GM23338 (cell line): Measurements from ENCODE around the gene BCAS1. TPM values are rescaled to one million over a fixed set of nuclear protein-coding genes. Genes with fewer than 3 reads are reported as not detected.
"Not testable (repeated sequence)": the region's sequence is repeated elsewhere in the genome, so short reads cannot be mapped to it uniquely, and the experiment has no call there.

Experiments used
- ATAC-seq: fragments of 200-7000 bp; cut with Tn5 transposase; 3 replicates; pipeline ENCODE4 v1.9.1; 2020
- DNase-seq: peaks from one replicate; pipeline ENCODE4 v3.0.0-alpha.2; 2015; ENCODE audit warnings: low spot score
- H2AFZ ChIP-seq: fragments of 200-600 bp; sonication (generic); 2 replicates; pipeline ENCODE4 v1.8.0; 2016; ENCODE audit warnings: antibody characterized with exemption, mild to moderate bottlenecking, moderate library complexity
- H3F3A ChIP-seq: fragments of 200-600 bp; sonication (generic); replicated peaks from 2 replicates; pipeline ENCODE4 v1.8.0; 2017; ENCODE audit warnings: antibody characterized with exemption, mixed run types, low read depth
- H3K27ac ChIP-seq: fragments of 200-600 bp; sonication (generic); 2 replicates; pipeline ENCODE4 v1.6.1; 2016; ENCODE audit warnings: low read depth
- H3K27me3 ChIP-seq: fragments of 200-600 bp; sonication (generic); 2 replicates; pipeline ENCODE4 v1.8.0; 2016; ENCODE audit warnings: mild to moderate bottlenecking, mixed run types, moderate library complexity; ENCODE audit not compliant: insufficient read depth
- H3K36me3 ChIP-seq: fragments of 200-600 bp; sonication (generic); 2 replicates; pipeline ENCODE4 v1.8.0; 2016; ENCODE audit warnings: mild to moderate bottlenecking; ENCODE audit not compliant: insufficient read depth
- H3K4me1 ChIP-seq: fragments of 200-600 bp; sonication (generic); 2 replicates; pipeline ENCODE4 v1.8.0; 2016; ENCODE audit warnings: mild to moderate bottlenecking, moderate library complexity; ENCODE audit not compliant: insufficient read depth
- H3K4me2 ChIP-seq: fragments of 200-600 bp; sonication (generic); 2 replicates; pipeline ENCODE4 v1.7.1; 2017; ENCODE audit warnings: mixed run types
- H3K4me3 ChIP-seq: fragments of 200-600 bp; sonication (generic); 2 replicates; pipeline ENCODE4 v1.6.1; 2016; ENCODE audit warnings: mixed run types
- H3K79me2 ChIP-seq: fragments of 200-600 bp; sonication (generic); replicated peaks from 2 replicates; pipeline ENCODE4 v1.8.0; 2017; ENCODE audit warnings: mild to moderate bottlenecking; ENCODE audit not compliant: insufficient read depth
- H3K9me2 ChIP-seq: fragments of 200-600 bp; sonication (generic); 2 replicates; pipeline ENCODE4 v1.8.0; 2017; ENCODE audit not compliant: insufficient read depth
- H4K20me1 ChIP-seq: fragments of 200-600 bp; sonication (generic); replicated peaks from 2 replicates; pipeline ENCODE4 v1.8.0; 2017; ENCODE audit warnings: mild to moderate bottlenecking; ENCODE audit not compliant: insufficient read depth
- H3K27ac Mint-ChIP-seq: 2 replicates; pipeline ENCODE4 v1.8.0; 2020; ENCODE audit warnings: inconsistent platforms, mild to moderate bottlenecking, moderate library complexity, mixed read lengths
- H3K27me3 Mint-ChIP-seq: 3 replicates; pipeline ENCODE4 v1.8.0; 2022; ENCODE audit warnings: low read depth, mild to moderate bottlenecking, moderate library complexity, mixed read lengths, inconsistent platforms; ENCODE audit not compliant: insufficient read depth, poor library complexity
- H3K36me3 Mint-ChIP-seq: 3 replicates; pipeline ENCODE4 v1.8.0; 2021; ENCODE audit warnings: low read depth, mild to moderate bottlenecking, inconsistent platforms, moderate library complexity, mixed read lengths
- H3K4me1 Mint-ChIP-seq: 3 replicates; pipeline ENCODE4 v1.8.0; 2020; ENCODE audit warnings: mild to moderate bottlenecking, inconsistent platforms, mixed read lengths
- H3K4me3 Mint-ChIP-seq: 3 replicates; pipeline ENCODE4 v1.8.0; 2021; ENCODE audit warnings: moderate library complexity, mild to moderate bottlenecking, inconsistent platforms, mixed read lengths
- H3K9me3 Mint-ChIP-seq: 3 replicates; pipeline ENCODE4 v1.8.0; 2020; ENCODE audit warnings: moderate library complexity, mild to moderate bottlenecking, inconsistent platforms, mixed read lengths
- CREB1 ChIP-seq: fragments of 250-450 bp; sonication (Bioruptor Pico); IDR thresholded peaks from 2 replicates; pipeline ENCODE4 v1.5.0; 2020; ENCODE audit warnings: low read depth, mild to moderate bottlenecking, moderate library complexity
- EZH2 ChIP-seq: fragments of 200-600 bp; sonication (generic); IDR thresholded peaks from one replicate; pipeline ENCODE4 v1.8.0; 2017; ENCODE audit warnings: antibody characterized with exemption, mild to moderate bottlenecking, low read depth; ENCODE audit not compliant: unreplicated experiment
- EZH2phosphoT487 ChIP-seq: fragments of 200-600 bp; sonication (generic); IDR thresholded peaks from one replicate; pipeline ENCODE4 v1.8.1; 2018; ENCODE audit warnings: antibody characterized with exemption; ENCODE audit not compliant: unreplicated experiment
- JUNB ChIP-seq: IDR thresholded peaks from one replicate; pipeline ENCODE4 v1.6.1; 2016; ENCODE audit warnings: antibody characterized with exemption; ENCODE audit not compliant: unreplicated experiment
- NANOG ChIP-seq: IDR thresholded peaks from 2 replicates; pipeline ENCODE4 v1.6.1; 2016; ENCODE audit warnings: antibody characterized with exemption, borderline replicate concordance
- POLR2AphosphoS5 ChIP-seq: IDR thresholded peaks from 2 replicates; pipeline ENCODE4 v1.6.1; 2016; ENCODE audit warnings: antibody characterized with exemption, low read depth
- STAT1 ChIP-seq: IDR thresholded peaks from one replicate; pipeline ENCODE4 v1.6.1; 2016; ENCODE audit warnings: antibody characterized with exemption; ENCODE audit not compliant: unreplicated experiment
- ZNF114 ChIP-seq: fragments of 250-450 bp; sonication (Bioruptor Pico); IDR thresholded peaks from 2 replicates; pipeline ENCODE4 v1.5.0; 2020; ENCODE audit warnings: mild to moderate bottlenecking, moderate library complexity
- polyA plus RNA-seq: library from polyadenylated mRNA; unstranded; fragments of >200 nt; fragmentation: Nextera tagmentation; extraction: Ambion mirVana; gene quantifications from 2 replicates; pipeline ENCODE4 v1.2.1, GENCODE V29; 2016
- total RNA-seq: library from RNA; depleted of rRNA; stranded (reverse); fragments of >200 nt; shearing (Covaris generic); gene quantifications from 2 replicates; pipeline ENCODE4 v1.2.3, GENCODE V29; 2014
- TF ChIP-seq, protein P1 (sequence below): fragments of 250-450 bp; sonication (Bioruptor Pico); IDR thresholded peaks from 2 replicates; pipeline ENCODE4 v1.5.0; 2020; ENCODE audit warnings: mild to moderate bottlenecking, moderate library complexity
- TF ChIP-seq, protein P2 (sequence below): IDR thresholded peaks from one replicate; pipeline ENCODE4 v1.6.1; 2018; ENCODE audit warnings: antibody characterized with exemption; ENCODE audit not compliant: unreplicated experiment
- TF ChIP-seq, protein P3 (sequence below): IDR thresholded peaks from 2 replicates; pipeline ENCODE4 v1.6.1; 2016; ENCODE audit warnings: antibody characterized with exemption

BCAS1 gene
- total and polyA plus RNA-seq, 2 experiments from 2014 or later = 0.17 to 0.19 TPM

DNA sequence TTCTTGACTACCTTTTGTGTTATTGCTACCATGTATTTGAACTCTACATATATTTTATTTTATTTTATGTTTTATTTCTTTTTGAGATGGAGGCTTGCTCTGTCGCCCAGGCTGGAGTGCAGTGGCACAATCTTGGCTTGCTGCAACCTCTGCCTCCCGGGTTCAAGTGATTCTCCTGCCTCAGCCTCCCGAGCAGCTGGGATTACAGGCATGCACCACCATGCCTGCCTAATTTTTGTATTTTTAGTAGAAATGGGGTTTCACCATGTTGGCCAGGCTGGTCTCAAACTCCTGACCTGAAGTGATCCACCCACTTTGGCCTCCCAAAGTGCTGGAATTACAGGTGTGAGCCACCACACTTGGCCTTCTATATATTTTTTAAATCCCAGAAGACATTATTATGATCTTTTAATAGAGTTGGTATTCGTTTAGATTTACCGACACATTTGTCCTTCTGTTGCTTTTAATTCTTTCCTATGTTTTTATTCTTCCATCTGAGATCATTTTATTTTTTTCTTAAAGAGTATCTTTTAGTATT, 137.7 kb downstream of the BCAS1 start:
- H2AFZ ChIP-seq, H3K27ac ChIP-seq, H3K27ac Mint-ChIP-seq, DNase-seq, H3K9me2 ChIP-seq, H3K36me3 Mint-ChIP-seq, H3K4me3 Mint-ChIP-seq, H3F3A ChIP-seq, H3K27me3 ChIP-seq, H3K79me2 ChIP-seq, ATAC-seq, H3K9me3 Mint-ChIP-seq, H3K27me3 Mint-ChIP-seq, H3K4me3 ChIP-seq, H4K20me1 ChIP-seq, H3K36me3 ChIP-seq, H3K4me2 ChIP-seq: not testable (repeated sequence)
- peaks cover 25% of the 10 kb centered on the region for H3K4me1 Mint-ChIP-seq
- H3K4me1 ChIP-seq = peaks cover 15% of the 10 kb centered on the region

DNA sequence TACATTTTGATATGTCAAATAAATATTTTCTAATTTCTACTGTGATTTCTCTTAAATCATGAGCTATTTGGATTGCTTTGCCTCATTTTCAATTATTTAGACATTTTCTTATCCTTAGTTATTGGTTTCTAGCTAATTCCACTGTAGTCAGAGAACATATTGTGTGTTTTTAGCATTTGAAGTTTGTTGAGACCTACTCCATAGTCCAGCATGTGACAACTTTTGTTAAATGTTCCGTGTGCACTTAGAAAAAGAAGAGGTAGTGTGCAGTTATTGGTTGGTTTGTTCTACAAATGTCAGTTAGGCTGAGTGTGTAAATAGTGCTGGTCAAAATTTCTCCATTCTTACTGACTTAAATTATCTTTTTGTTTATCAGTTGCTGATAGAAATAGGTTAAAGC, 138.8 kb downstream of the BCAS1 start:
- no peak for DNase-seq
- peaks cover 18% of the 10 kb centered on the region for H3K4me1 ChIP-seq
- H2AFZ ChIP-seq = no peak overlapping the region
- no peaks in the 10 kb centered on the region for H3F3A ChIP-seq
- H3K27me3 ChIP-seq = no peaks in the 10 kb centered on the region
- no peak overlapping the region for H3K4me3 Mint-ChIP-seq
- no peaks in the 10 kb centered on the region for H3K36me3 Mint-ChIP-seq
- peaks cover 30% of the 10 kb centered on the region for H3K4me1 Mint-ChIP-seq
- no peaks in the 10 kb centered on the region for H3K36me3 ChIP-seq
- H4K20me1 ChIP-seq = no peaks in the 10 kb centered on the region
- H3K79me2 ChIP-seq = no peaks in the 10 kb centered on the region
- ATAC-seq = no peak
- no peak overlapping the region for H3K27ac Mint-ChIP-seq
- H3K4me3 ChIP-seq = no peak overlapping the region
- H3K4me2 ChIP-seq = no peak overlapping the region
- no peaks in the 10 kb centered on the region for H3K9me2 ChIP-seq
- no peaks in the 10 kb centered on the region for H3K27me3 Mint-ChIP-seq
- H3K27ac ChIP-seq = no peak overlapping the region
- no peaks in the 10 kb centered on the region for H3K9me3 Mint-ChIP-seq
- TF ChIP-seq, protein P1, sequence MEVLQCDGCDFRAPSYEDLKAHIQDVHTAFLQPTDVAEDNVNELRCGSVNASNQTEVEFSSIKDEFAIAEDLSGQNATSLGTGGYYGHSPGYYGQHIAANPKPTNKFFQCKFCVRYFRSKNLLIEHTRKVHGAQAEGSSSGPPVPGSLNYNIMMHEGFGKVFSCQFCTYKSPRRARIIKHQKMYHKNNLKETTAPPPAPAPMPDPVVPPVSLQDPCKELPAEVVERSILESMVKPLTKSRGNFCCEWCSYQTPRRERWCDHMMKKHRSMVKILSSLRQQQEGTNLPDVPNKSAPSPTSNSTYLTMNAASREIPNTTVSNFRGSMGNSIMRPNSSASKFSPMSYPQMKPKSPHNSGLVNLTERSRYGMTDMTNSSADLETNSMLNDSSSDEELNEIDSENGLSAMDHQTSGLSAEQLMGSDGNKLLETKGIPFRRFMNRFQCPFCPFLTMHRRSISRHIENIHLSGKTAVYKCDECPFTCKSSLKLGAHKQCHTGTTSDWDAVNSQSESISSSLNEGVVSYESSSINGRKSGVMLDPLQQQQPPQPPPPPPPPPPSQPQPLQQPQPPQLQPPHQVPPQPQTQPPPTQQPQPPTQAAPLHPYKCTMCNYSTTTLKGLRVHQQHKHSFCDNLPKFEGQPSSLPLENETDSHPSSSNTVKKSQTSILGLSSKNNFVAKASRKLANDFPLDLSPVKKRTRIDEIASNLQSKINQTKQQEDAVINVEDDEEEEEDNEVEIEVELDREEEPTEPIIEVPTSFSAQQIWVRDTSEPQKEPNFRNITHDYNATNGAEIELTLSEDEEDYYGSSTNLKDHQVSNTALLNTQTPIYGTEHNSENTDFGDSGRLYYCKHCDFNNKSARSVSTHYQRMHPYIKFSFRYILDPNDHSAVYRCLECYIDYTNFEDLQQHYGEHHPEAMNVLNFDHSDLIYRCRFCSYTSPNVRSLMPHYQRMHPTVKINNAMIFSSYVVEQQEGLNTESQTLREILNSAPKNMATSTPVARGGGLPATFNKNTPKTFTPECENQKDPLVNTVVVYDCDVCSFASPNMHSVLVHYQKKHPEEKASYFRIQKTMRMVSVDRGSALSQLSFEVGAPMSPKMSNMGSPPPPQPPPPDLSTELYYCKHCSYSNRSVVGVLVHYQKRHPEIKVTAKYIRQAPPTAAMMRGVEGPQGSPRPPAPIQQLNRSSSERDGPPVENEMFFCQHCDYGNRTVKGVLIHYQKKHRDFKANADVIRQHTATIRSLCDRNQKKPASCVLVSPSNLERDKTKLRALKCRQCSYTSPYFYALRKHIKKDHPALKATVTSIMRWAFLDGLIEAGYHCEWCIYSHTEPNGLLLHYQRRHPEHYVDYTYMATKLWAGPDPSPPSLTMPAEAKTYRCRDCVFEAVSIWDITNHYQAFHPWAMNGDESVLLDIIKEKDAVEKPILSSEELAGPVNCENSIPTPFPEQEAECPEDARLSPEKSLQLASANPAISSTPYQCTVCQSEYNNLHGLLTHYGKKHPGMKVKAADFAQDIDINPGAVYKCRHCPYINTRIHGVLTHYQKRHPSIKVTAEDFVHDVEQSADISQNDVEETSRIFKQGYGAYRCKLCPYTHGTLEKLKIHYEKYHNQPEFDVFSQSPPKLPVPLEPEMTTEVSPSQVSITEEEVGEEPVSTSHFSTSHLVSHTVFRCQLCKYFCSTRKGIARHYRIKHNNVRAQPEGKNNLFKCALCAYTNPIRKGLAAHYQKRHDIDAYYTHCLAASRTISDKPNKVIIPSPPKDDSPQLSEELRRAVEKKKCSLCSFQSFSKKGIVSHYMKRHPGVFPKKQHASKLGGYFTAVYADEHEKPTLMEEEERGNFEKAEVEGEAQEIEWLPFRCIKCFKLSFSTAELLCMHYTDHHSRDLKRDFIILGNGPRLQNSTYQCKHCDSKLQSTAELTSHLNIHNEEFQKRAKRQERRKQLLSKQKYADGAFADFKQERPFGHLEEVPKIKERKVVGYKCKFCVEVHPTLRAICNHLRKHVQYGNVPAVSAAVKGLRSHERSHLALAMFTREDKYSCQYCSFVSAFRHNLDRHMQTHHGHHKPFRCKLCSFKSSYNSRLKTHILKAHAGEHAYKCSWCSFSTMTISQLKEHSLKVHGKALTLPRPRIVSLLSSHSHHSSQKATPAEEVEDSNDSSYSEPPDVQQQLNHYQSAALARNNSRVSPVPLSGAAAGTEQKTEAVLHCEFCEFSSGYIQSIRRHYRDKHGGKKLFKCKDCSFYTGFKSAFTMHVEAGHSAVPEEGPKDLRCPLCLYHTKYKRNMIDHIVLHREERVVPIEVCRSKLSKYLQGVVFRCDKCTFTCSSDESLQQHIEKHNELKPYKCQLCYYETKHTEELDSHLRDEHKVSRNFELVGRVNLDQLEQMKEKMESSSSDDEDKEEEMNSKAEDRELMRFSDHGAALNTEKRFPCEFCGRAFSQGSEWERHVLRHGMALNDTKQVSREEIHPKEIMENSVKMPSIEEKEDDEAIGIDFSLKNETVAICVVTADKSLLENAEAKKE (CRISPR knock-in tag) = no peak
- TF ChIP-seq NANOG (no peak), EZH2 (no peak), STAT1 (no peak), CREB1 (CRISPR knock-in tag) (no peak), ZNF114 (CRISPR knock-in tag) (no peak), POLR2AphosphoS5 (no peak), EZH2phosphoT487 (no peak), JUNB (no peak)
- TF ChIP-seq, protein P2, sequence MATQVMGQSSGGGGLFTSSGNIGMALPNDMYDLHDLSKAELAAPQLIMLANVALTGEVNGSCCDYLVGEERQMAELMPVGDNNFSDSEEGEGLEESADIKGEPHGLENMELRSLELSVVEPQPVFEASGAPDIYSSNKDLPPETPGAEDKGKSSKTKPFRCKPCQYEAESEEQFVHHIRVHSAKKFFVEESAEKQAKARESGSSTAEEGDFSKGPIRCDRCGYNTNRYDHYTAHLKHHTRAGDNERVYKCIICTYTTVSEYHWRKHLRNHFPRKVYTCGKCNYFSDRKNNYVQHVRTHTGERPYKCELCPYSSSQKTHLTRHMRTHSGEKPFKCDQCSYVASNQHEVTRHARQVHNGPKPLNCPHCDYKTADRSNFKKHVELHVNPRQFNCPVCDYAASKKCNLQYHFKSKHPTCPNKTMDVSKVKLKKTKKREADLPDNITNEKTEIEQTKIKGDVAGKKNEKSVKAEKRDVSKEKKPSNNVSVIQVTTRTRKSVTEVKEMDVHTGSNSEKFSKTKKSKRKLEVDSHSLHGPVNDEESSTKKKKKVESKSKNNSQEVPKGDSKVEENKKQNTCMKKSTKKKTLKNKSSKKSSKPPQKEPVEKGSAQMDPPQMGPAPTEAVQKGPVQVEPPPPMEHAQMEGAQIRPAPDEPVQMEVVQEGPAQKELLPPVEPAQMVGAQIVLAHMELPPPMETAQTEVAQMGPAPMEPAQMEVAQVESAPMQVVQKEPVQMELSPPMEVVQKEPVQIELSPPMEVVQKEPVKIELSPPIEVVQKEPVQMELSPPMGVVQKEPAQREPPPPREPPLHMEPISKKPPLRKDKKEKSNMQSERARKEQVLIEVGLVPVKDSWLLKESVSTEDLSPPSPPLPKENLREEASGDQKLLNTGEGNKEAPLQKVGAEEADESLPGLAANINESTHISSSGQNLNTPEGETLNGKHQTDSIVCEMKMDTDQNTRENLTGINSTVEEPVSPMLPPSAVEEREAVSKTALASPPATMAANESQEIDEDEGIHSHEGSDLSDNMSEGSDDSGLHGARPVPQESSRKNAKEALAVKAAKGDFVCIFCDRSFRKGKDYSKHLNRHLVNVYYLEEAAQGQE = no peak
- TF ChIP-seq, protein P3, sequence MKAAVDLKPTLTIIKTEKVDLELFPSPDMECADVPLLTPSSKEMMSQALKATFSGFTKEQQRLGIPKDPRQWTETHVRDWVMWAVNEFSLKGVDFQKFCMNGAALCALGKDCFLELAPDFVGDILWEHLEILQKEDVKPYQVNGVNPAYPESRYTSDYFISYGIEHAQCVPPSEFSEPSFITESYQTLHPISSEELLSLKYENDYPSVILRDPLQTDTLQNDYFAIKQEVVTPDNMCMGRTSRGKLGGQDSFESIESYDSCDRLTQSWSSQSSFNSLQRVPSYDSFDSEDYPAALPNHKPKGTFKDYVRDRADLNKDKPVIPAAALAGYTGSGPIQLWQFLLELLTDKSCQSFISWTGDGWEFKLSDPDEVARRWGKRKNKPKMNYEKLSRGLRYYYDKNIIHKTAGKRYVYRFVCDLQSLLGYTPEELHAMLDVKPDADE = no peak
